K562 (cell line): ENCODE measurements around the gene PSME1. TPM values are rescaled to one million over a fixed set of nuclear protein-coding genes. Genes with fewer than 3 reads are reported as not detected.

ENCODE experiments used
- BCOR ChIP-seq: fragments of 450-650 bp; IDR thresholded peaks from 2 replicates; pipeline ENCODE4 v1.6.1; 2016
- CBFA2T3 ChIP-seq: fragments of 450-650 bp; IDR thresholded peaks from 2 replicates; pipeline ENCODE4 v1.6.1; 2017
- FOS ChIP-seq: IDR thresholded peaks from 3 replicates; pipeline ENCODE4 v1.6.1; 2011; ENCODE audit not compliant: insufficient read length; ENCODE audit errors: extremely low read depth
- GABPB1 ChIP-seq: sonication (generic); formaldehyde crosslinking; IDR thresholded peaks from 2 replicates; pipeline ENCODE4 v1.8.0; 2022; ENCODE audit warnings: mild to moderate bottlenecking, missing genetic modification reagents
- HDAC3 ChIP-seq: fragments of 450-650 bp; IDR thresholded peaks from 2 replicates; pipeline ENCODE4 v1.6.1; 2018; ENCODE audit warnings: borderline replicate concordance, mild to moderate bottlenecking, moderate library complexity; ENCODE audit not compliant: partially characterized antibody
- HDGF ChIP-seq: fragments of 450-650 bp; IDR thresholded peaks from 2 replicates; pipeline ENCODE4 v1.6.1; 2016
- KDM1A ChIP-seq, 2 experiments: fragments of 450-650 bp; IDR thresholded peaks; 2 replicates each; pipeline ENCODE4 v1.6.1; 2016; ENCODE audit warnings: mild to moderate bottlenecking in 2 of 2
- MYC ChIP-seq, 2 experiments: fragments of 250-450 bp in 1 of 2; sonication (Bioruptor Pico) in 1 of 2; IDR thresholded peaks; 2 replicates each; pipeline versions ENCODE4 v1.5.1 to v1.6.1; 2012 to 2021; ENCODE audit warnings: low read depth in 2 of 2, borderline replicate concordance in 1 of 2, improper control_type of control experiment in 1 of 2, low read length in 1 of 2, mild to moderate bottlenecking in 1 of 2, moderate library complexity in 1 of 2
- SMARCE1 ChIP-seq: fragments of 450-650 bp; IDR thresholded peaks from 2 replicates; pipeline ENCODE4 v1.7.1; 2016; ENCODE audit warnings: mild to moderate bottlenecking
- SRF ChIP-seq, 2 experiments: fragments of 250-450, 450-650 bp in 1 of 2; sonication (Bioruptor Pico) in 1 of 2; sonication (generic) in 1 of 2; formaldehyde crosslinking; IDR thresholded peaks; 2 replicates each; pipeline versions ENCODE4 v1.5.0 to v1.5.1; 2020 to 2022; ENCODE audit warnings: mild to moderate bottlenecking in 1 of 2, missing genetic modification reagents in 1 of 2
- SRSF3 ChIP-seq: fragments of 200-400 bp; formaldehyde crosslinking; IDR thresholded peaks from 2 replicates; pipeline ENCODE4 v1.6.1; 2016; ENCODE audit warnings: mild to moderate bottlenecking, low read length, moderate library complexity; ENCODE audit not compliant: insufficient read depth
- STAT5A ChIP-seq: IDR thresholded peaks from 2 replicates; pipeline ENCODE4 v1.6.1; 2012; ENCODE audit warnings: low read length, inconsistent platforms, borderline replicate concordance
- XRCC4 ChIP-seq: IDR thresholded peaks from one replicate; pipeline ENCODE4 v1.6.1; 2011; ENCODE audit not compliant: insufficient read depth, insufficient read length; ENCODE audit errors: extremely low read depth
- ZNF274 ChIP-seq: IDR thresholded peaks from 2 replicates; pipeline ENCODE4 v1.6.1; 2011; ENCODE audit warnings: low read depth, mild to moderate bottlenecking, low read length, moderate library complexity, borderline replicate concordance
- ZNF766 ChIP-seq: fragments of 200-800 bp; sonication (Bioruptor generic); conservative IDR thresholded peaks from 2 replicates; pipeline ENCODE4 v1.6.1; 2016; ENCODE audit warnings: missing genetic modification characterization, missing compliant biosample characterization
- polyA plus RNA-seq, 8 experiments: library from polyadenylated mRNA; depleted of rRNA in 4 of 8; stranded (reverse) in 5 of 8; unstranded in 3 of 8; fragments of >200 nt; fragmentation: Nextera tagmentation in 2 of 8; fragmentation: Illumina TruSeq in 1 of 8; extraction: Ambion mirVana in 2 of 8; extraction: Trizol in 1 of 8; gene quantifications; 2 replicates each; pipeline versions ENCODE4 v1.2.1 to v1.2.3, GENCODE V29; 2011 to 2014; ENCODE audit warnings: inconsistent platforms in 1 of 8, missing spikeins in 1 of 8
- total RNA-seq, 7 experiments: library from RNA; depleted of rRNA in 6 of 7; stranded (reverse); fragments of >200 nt in 6 of 7; fragmentation: Illumina TruSeq in 2 of 7; extraction: Trizol in 2 of 7; gene quantifications; 2 replicates each; pipeline versions ENCODE4 v1.2.1 to v1.2.3, GENCODE V29; 2011 to 2021; ENCODE audit warnings: low replicate concordance in 1 of 7
- TF ChIP-seq, protein P1 (sequence below): fragments of 200-800 bp; sonication (Bioruptor generic); IDR thresholded peaks from 2 replicates; pipeline ENCODE4 v1.6.1; 2017; ENCODE audit warnings: missing genetic modification characterization, missing compliant biosample characterization
- TF ChIP-seq, protein P2 (sequence below): IDR thresholded peaks from 2 replicates; pipeline ENCODE4 v1.6.1; 2012; ENCODE audit warnings: low read depth, low read length, improper control_type of control experiment, borderline replicate concordance
- TF ChIP-seq, protein P3 (sequence below), 3 experiments: IDR thresholded peaks in 2 of 3; conservative IDR thresholded peaks in 1 of 3; 2 replicates each; pipeline ENCODE4 v1.5.1; 2011 to 2012; ENCODE audit warnings: low read length in 3 of 3, mild to moderate bottlenecking in 3 of 3, control low read depth in 2 of 3, improper control_type of control experiment in 1 of 3, inconsistent platforms in 1 of 3, low read depth in 1 of 3, mixed read lengths in 1 of 3, moderate library complexity in 1 of 3; ENCODE audit not compliant: insufficient read depth in 2 of 3
- TF ChIP-seq, protein P4 (sequence below): fragments of 450-650 bp; formaldehyde crosslinking; IDR thresholded peaks from 2 replicates; pipeline ENCODE4 v1.4.0; 2020; ENCODE audit warnings: mild to moderate bottlenecking, mixed read lengths

Gene PSME1
- total and polyA plus RNA-seq, 9 of the 15 experiments (the other 6 are each of a cell fraction or from before 2014, with no cell fraction given) = 20.3 to 180 (median 67.5) TPM

DNA sequence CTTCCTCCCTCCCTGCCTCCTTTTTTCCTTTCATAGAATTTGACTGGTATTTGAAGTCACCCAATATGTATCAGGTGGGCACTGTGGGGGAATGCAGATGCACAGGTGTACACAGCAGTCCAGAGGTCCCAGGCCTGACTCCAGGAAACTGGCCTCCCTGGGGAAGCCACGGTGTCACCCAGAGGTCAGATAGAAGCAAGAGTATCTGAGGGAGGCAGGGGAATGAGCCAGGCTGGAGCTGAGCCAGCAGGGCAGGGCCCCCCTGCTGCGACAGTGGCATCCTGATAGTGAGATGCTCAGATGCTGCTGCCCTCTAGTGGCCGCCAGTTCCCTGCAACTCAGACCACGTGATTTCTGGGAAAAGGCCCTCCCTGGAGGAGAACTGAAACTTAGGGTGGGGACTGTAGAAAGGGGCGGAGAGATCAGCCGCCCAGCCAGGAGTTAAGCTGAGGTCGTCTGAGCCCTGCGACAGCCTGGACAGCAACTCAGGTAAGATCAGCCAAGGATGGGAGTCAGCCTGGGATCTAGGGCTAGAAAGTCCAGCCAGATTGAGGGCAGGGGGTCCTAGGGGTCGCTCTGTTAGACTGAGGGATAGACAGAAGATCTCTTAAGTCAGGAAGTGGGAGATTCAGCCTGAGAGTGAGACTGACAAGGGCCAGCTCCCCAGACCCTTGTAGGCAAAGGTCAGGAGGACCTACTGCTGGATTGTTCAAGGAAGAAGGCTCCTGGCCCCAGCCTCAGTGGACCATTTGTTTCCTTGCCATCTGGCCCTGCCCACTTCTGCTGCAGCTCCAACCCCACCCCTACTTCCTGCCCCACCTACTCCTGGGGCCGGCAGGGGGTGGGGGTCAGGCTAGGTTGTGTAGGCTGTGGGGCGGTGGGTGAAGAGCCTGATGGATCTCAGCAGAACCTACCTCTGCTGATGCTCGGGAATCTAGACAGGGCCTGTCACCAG, 25.1 kb downstream of the PSME1 start, which contains the start of gene IRF9 (continued):
- TF ChIP-seq STAT5A (peak; percentile 76), FOS (no peak), BCOR (no peak), CBFA2T3 (peak; percentile 47), HDGF (no peak), KDM1A (IDR thresholded peaks at IDR 0.05) (peak; percentile 37 to 44; a peak in 2 of 4 replicates), MYC (IDR thresholded peaks at IDR 0.05; ENCODE audit: low read depth, low read length) (peak; percentile 89), MYC (CRISPR knock-in tag; IDR thresholded peaks at IDR 0.05; ENCODE audit: borderline replicate concordance, low read depth) (no peak), ZNF274 (no peak), GABPB1 (CRISPR knock-in tag) (peak; percentile 70), SRSF3 (no peak), SRF (CRISPR knock-in tag; IDR thresholded peaks at IDR 0.05) (peak in 1 of 2 experiments; percentile 90; a peak in 1 of 4 replicates), ZNF766 (CRISPR knock-in tag) (no peak), XRCC4 (no peak), SMARCE1 (no peak), HDAC3 (no peak)
- TF ChIP-seq, protein P1, sequence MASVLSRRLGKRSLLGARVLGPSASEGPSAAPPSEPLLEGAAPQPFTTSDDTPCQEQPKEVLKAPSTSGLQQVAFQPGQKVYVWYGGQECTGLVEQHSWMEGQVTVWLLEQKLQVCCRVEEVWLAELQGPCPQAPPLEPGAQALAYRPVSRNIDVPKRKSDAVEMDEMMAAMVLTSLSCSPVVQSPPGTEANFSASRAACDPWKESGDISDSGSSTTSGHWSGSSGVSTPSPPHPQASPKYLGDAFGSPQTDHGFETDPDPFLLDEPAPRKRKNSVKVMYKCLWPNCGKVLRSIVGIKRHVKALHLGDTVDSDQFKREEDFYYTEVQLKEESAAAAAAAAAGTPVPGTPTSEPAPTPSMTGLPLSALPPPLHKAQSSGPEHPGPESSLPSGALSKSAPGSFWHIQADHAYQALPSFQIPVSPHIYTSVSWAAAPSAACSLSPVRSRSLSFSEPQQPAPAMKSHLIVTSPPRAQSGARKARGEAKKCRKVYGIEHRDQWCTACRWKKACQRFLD (CRISPR knock-in tag) = peak; percentile 52; the same call in 1 of the 2 replicates
- TF ChIP-seq, protein P2, sequence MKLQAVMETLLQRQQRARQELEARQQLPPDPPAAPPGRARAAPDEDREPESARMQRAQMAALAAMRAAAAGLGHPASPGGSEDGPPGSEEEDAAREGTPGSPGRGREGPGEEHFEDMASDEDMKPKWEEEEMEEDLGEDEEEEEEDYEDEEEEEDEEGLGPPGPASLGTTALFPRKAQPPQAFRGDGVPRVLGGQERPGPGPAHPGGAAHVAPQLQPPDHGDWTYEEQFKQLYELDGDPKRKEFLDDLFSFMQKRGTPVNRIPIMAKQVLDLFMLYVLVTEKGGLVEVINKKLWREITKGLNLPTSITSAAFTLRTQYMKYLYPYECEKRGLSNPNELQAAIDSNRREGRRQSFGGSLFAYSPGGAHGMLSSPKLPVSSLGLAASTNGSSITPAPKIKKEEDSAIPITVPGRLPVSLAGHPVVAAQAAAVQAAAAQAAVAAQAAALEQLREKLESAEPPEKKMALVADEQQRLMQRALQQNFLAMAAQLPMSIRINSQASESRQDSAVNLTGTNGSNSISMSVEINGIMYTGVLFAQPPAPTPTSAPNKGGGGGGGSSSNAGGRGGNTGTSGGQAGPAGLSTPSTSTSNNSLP = peak; percentile 54; the same call in 1 of the 2 replicates
- TF ChIP-seq, protein P3, sequence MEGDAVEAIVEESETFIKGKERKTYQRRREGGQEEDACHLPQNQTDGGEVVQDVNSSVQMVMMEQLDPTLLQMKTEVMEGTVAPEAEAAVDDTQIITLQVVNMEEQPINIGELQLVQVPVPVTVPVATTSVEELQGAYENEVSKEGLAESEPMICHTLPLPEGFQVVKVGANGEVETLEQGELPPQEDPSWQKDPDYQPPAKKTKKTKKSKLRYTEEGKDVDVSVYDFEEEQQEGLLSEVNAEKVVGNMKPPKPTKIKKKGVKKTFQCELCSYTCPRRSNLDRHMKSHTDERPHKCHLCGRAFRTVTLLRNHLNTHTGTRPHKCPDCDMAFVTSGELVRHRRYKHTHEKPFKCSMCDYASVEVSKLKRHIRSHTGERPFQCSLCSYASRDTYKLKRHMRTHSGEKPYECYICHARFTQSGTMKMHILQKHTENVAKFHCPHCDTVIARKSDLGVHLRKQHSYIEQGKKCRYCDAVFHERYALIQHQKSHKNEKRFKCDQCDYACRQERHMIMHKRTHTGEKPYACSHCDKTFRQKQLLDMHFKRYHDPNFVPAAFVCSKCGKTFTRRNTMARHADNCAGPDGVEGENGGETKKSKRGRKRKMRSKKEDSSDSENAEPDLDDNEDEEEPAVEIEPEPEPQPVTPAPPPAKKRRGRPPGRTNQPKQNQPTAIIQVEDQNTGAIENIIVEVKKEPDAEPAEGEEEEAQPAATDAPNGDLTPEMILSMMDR (IDR thresholded peaks at IDR 0.05 in 2 of 3, conservative IDR thresholded peaks at IDR 0.05 in 1 of 3; ENCODE audit: insufficient read depth in 2 of 3, low read depth in 1 of 3, low read length in 3 of 3) = peak; percentile 78 to 97 (median 92)
- TF ChIP-seq, protein P4, sequence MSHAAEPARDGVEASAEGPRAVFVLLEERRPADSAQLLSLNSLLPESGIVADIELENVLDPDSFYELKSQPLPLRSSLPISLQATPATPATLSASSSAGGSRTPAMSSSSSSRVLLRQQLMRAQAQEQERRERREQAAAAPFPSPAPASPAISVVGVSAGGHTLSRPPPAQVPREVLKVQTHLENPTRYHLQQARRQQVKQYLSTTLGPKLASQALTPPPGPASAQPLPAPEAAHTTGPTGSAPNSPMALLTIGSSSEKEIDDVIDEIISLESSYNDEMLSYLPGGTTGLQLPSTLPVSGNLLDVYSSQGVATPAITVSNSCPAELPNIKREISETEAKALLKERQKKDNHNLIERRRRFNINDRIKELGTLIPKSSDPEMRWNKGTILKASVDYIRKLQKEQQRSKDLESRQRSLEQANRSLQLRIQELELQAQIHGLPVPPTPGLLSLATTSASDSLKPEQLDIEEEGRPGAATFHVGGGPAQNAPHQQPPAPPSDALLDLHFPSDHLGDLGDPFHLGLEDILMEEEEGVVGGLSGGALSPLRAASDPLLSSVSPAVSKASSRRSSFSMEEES (CRISPR knock-in tag) = peak; percentile 98
